NCI-H1694 treated with DMSO at 0.1 percent for 48 hours (cell line): ENCODE results near the gene AMBRA1.
"Not testable (repeated sequence)": the region's sequence is repeated elsewhere in the genome, so short reads cannot be mapped to it uniquely, and the experiment has no call there.

Experiments
- DNase-seq: peaks from one replicate; lab custom pipeline; 2025; lab: John Stamatoyannopoulos, UW

Gene AMBRA1

GRCh38 chr11:46529928-46530574 lies 63.8 kb downstream of the AMBRA1 start:
- no peak for DNase-seq

GRCh38 chr11:46529095-46529905 lies 64.5 kb downstream of the AMBRA1 start:
- DNase-seq: peak; percentile 28

GRCh38 chr11:46528445-46529094 lies 65.3 kb downstream of the AMBRA1 start:
- DNase-seq: no peak

- no peak for DNase-seq
Measured at GRCh38 chr11:46527591-46528130, 66.2 kb downstream of the AMBRA1 start.

GRCh38 chr11:46526216-46527215 lies 67.3 kb downstream of the AMBRA1 start:
- no peak for DNase-seq

- no peak for DNase-seq
Measured at GRCh38 chr11:46524201-46524770, 69.5 kb downstream of the AMBRA1 start.

- no peak for DNase-seq
Measured at GRCh38 chr11:46523290-46523689, 70.5 kb downstream of the AMBRA1 start.

GRCh38 chr11:46522682-46523281 lies 71.0 kb downstream of the AMBRA1 start:
- no peak for DNase-seq

GRCh38 chr11:46521961-46522681 lies 71.7 kb downstream of the AMBRA1 start:
- no peak for DNase-seq

GRCh38 chr11:46520971-46521745 lies 72.7 kb downstream of the AMBRA1 start:
- no peak for DNase-seq

- DNase-seq: no peak
Measured at GRCh38 chr11:46519351-46519750, 74.5 kb downstream of the AMBRA1 start.

- DNase-seq: not testable (repeated sequence)
Measured at GRCh38 chr11:46518928-46519327, 74.9 kb downstream of the AMBRA1 start.

- no peak for DNase-seq
Measured at GRCh38 chr11:46514370-46514769, 79.5 kb downstream of the AMBRA1 start.

- peak; percentile 54 for DNase-seq
Measured at GRCh38 chr11:46513934-46514342, 79.9 kb downstream of the AMBRA1 start.

GRCh38 chr11:46512261-46512881 lies 81.5 kb downstream of the AMBRA1 start:
- no peak for DNase-seq

GRCh38 chr11:46511342-46511741 lies 82.5 kb downstream of the AMBRA1 start:
- no peak for DNase-seq

- DNase-seq: no peak
Measured at GRCh38 chr11:46508360-46508759, 85.5 kb downstream of the AMBRA1 start.

GRCh38 chr11:46506483-46506791 lies 87.4 kb downstream of the AMBRA1 start:
- no peak for DNase-seq
